ENCODE results near the gene ADAMTSL4.
"Not testable (repeated sequence)": the region's sequence is repeated elsewhere in the genome, so short reads cannot be mapped to it uniquely, and the experiment has no call there.

The ADAMTSL4 gene

DNA sequence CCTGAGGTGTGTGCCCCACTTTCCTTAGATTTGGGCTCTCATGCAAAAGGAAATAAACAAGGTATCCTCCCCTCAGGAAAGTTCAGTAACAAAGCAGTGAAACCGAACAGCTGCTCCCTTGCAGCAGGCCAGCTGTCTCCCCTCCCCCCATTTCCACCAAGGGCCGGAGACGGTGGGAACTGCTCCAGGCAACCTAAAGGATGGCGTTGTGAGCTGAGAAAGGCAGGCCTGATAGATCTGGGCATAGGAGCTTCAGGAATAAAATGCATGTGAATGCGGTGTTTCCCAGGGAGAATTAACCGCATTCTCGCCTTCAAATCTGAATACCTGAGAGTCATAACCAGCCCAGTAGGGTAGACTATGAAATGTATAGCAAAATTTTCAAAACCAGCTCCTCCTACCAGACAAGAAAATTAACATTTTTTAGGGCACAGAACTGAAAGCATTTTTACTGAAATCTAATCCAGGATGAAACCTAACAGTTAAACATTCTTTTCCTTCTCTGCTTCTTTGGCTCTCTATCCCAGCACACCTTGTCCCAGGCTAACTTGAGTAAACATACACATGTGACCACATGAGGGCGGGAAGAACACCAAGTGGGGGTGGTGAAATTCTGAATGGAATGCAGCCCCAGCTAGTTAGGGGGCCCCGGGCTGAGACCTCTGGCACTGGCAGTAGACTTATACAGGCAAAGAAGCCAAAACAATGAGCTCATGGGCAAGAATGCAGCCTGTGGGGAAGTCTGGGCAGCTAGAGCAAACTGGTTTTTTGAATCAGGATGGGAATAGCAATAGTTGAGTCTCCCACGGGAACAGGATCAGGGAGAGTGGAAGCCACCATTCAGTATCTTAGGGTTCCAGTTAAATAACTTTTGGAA, 18.7 kb downstream of the ADAMTSL4 start:
- in situ Hi-C loops (cut with MboI; ENCODE audit: low pct_unique_long_range_greater_than_20kb, low sequenced_read_pairs, unreplicated experiment): loop anchor here (10.0 kb wide), 1 partner anchor 47 kb away; no protein-coding TSS in a partner anchor
- TF ChIP-seq, protein P1, sequence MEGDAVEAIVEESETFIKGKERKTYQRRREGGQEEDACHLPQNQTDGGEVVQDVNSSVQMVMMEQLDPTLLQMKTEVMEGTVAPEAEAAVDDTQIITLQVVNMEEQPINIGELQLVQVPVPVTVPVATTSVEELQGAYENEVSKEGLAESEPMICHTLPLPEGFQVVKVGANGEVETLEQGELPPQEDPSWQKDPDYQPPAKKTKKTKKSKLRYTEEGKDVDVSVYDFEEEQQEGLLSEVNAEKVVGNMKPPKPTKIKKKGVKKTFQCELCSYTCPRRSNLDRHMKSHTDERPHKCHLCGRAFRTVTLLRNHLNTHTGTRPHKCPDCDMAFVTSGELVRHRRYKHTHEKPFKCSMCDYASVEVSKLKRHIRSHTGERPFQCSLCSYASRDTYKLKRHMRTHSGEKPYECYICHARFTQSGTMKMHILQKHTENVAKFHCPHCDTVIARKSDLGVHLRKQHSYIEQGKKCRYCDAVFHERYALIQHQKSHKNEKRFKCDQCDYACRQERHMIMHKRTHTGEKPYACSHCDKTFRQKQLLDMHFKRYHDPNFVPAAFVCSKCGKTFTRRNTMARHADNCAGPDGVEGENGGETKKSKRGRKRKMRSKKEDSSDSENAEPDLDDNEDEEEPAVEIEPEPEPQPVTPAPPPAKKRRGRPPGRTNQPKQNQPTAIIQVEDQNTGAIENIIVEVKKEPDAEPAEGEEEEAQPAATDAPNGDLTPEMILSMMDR (IDR thresholded peaks at IDR 0.05; ENCODE audit: extremely low read depth, insufficient read depth, missing control alignments): no peak
- peak; percentile 38 for DNase-seq (ENCODE audit: low spot score)

DNA sequence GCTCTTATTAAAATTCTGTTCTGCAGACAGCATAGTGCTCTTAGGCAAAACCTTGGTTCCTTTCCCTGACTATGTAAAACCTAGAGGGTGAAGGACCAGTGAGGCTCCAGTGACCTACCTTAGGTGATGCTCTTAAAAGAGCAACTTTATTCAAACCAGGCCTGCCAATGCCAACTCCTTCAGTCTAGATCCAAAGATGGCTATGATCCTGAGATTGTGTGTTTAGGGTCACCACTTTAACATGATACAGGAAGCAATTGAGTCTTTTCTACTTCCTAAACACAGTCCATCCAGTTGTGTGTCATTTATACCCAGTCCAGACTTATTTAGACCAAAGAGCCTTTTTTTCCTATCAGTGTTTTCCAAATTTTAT, 19.4 kb downstream of the ADAMTSL4 start:
- TF ChIP-seq, protein P1 (IDR thresholded peaks at IDR 0.05; ENCODE audit: extremely low read depth, insufficient read depth, missing control alignments): no peak
- DNase-seq (ENCODE audit: low spot score): no peak
- in situ Hi-C loops (cut with MboI; ENCODE audit: low pct_unique_long_range_greater_than_20kb, low sequenced_read_pairs, unreplicated experiment): loop anchor here (10.0 kb wide), 1 partner anchor 46 kb away; no protein-coding TSS in a partner anchor

DNA sequence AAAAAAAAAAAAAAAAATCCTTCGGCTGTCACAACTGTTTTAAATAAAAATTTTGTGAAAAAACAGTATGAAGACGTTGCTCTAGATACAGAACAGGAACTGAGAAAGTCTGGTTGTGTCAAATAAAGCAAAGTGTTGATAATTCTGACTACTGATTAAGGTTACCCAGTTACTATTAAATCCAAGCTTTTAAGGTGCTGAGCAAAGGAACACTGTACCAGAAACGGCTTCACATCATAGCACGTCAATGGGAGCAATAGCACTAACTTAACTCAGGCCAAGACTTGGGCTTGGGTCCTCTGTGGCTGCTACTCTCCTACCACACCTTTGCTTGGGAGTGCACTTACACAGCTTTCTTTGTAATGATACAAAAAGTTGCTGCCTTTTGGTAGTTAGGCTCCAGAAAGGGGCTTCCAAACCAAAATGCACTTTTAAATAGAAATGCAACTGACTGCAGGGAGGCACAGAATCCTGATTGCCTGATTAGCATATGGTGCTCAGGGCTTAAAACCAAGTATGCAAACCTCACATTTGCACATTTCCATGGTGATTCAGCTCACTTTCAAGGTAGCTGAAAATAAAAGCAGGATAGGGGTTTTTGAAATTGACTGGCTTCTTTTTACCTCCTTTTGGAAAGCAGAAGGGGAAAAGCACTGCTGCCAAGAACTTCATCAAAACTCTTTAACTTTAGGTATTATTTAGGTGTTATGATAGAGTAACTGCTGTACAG, 23.9 kb downstream of the ADAMTSL4 start:
- TF ChIP-seq, protein P1 (IDR thresholded peaks at IDR 0.05; ENCODE audit: extremely low read depth, insufficient read depth, missing control alignments): no peak
- no peak for DNase-seq (ENCODE audit: low spot score)
- in situ Hi-C loops (cut with MboI; ENCODE audit: low pct_unique_long_range_greater_than_20kb, low sequenced_read_pairs, unreplicated experiment): no loop called here

- in situ Hi-C loops (cut with MboI; ENCODE audit: low pct_unique_long_range_greater_than_20kb, low sequenced_read_pairs, unreplicated experiment); DNase-seq (ENCODE audit: low spot score): not testable (repeated sequence)
Observed at GRCh38 chr1:150573648-150574071, 24.5 kb downstream of the ADAMTSL4 start.

DNA sequence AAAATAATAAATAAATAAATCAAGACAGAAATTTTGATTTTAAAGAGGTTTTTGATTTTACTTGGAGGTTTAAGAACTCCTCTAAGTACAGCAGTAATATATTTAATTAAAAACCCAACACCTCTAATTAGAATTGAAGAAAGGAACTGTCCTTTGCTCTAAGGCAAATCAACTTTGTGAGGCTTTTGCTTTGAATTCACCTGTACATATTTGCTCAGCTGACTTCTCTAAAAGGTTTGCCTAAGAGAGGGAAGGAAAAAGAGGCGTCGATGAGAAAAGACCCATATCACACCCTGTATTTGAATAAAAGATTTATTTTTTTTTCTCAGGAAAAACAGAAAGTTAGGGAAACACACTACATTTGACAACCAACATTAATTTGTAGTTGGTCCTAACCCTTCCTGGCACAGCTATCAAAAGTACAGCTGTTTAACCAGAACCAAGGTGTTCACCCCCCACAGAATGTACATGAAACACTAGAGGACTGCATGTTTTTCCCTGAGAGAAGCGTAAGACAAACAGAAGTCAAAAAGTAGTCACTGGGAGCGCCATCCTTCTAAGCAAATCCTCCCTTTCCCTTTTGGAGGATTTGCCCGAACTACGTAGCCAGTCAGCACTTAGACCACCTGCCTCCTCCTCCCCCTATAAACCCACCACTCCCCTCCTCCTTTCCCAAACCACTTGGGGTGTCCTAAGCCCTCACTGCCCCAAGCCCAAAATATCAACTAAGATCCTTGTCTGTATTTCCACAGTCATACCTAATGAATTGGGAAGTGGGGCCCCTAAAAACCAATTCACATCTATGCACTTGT, 25.3 kb downstream of the ADAMTSL4 start:
- no peak for DNase-seq (ENCODE audit: low spot score)
- TF ChIP-seq, protein P1 (IDR thresholded peaks at IDR 0.05; ENCODE audit: extremely low read depth, insufficient read depth, missing control alignments): no peak
- in situ Hi-C loops (cut with MboI; ENCODE audit: low pct_unique_long_range_greater_than_20kb, low sequenced_read_pairs, unreplicated experiment): no loop called here

DNA sequence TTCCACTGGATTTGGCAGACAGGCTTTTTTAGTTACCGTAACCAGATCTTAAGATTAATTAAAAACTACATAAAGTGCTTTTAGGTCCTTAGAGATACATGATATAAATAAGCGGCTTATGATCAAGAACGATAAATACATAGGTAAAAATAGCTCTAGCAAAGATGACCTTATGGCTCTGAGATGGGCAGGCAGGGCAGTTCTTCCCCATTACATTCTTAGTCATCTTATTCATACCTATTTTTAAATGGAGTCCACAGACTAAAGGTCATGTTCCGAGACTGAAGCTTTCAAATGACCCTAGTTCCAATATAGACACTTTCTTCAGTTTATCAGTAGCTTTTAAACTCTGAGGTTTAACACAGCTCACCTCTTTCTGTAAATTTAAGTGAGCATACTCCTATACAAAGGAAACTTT, 25.9 kb downstream of the ADAMTSL4 start:
- in situ Hi-C loops (cut with MboI; ENCODE audit: low pct_unique_long_range_greater_than_20kb, low sequenced_read_pairs, unreplicated experiment): no loop called here
- no peak for DNase-seq (ENCODE audit: low spot score)
- TF ChIP-seq, protein P1 (IDR thresholded peaks at IDR 0.05; ENCODE audit: extremely low read depth, insufficient read depth, missing control alignments): no peak

Data from GM13977 (cell line).